OCI-M1 (cell line): ENCODE measurements around the gene SMIM35.
"Not testable (repeated sequence)": the region's sequence is repeated elsewhere in the genome, so short reads cannot be mapped to it uniquely, and the experiment has no call there.

Experiments used
- DNase-seq: peaks from one replicate; lab custom pipeline; 2025; lab: John Stamatoyannopoulos, UW

Gene SMIM35

GRCh38 chr11:117983163-117983475 is 103.6 kb downstream of the SMIM35 start:
- no peak for DNase-seq

- DNase-seq: no peak
These were observed 106.0 kb downstream of the SMIM35 start for GRCh38 chr11:117980720-117981119.

DNA sequence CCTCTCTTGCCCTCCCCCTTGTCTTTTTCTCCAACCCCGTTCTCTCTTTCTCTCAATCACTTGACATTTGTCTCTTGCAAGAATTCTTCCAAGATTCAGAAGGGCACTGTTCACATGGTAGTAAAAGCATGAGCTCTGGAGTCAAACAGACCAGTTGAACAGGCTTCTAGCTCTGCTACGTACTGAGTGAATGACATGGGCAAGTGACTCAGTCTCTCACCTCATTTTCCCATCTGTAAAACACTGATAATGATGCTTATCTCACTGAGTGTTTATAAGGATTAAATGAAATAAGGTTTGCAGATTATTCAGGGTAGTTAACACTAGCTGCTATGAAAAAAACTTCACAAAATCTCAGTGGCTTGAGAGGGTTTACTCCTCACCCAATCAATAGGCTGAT is 106.5 kb downstream of the SMIM35 start:
- peak; percentile 43 for DNase-seq

- DNase-seq: no peak
These were observed 107.1 kb downstream of the SMIM35 start for GRCh38 chr11:117979481-117980211.

GRCh38 chr11:117978991-117979390 is 107.8 kb downstream of the SMIM35 start:
- DNase-seq: peak; percentile 32

- not testable (repeated sequence) for DNase-seq
These were observed 108.4 kb downstream of the SMIM35 start for GRCh38 chr11:117978291-117978910.

DNA sequence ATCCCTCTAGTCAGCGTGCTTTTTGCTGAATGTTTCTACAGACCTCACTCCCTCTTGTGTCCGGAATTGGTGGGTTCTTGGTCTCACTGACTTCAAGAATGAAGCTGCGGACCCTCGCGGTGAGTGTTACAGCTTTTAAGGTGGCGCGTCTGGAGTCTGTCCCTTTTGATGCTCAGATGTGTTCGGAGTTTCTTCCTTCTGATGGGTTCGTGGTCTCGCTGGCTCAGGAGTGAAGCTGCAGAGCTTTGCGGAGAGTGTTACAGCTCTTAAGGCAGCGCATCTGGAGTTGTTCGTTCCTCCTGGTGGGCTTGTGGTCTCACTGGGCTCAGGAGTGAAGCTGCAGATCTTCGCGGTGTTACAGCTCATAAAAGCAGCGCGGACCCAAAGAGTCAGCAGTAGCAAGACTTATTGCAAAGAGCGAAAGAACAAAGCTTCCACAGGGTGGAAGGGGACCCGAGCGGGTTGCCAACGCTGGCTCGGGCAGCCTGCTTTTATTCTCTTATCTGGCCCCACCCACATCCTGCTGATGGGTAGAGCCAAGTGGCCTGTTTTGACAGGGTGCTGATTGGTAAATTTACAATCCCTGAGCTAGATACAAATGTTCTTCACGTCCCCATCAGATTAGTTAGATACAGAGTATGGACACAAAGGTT is 109.0 kb downstream of the SMIM35 start:
- not testable (repeated sequence) for DNase-seq

DNA sequence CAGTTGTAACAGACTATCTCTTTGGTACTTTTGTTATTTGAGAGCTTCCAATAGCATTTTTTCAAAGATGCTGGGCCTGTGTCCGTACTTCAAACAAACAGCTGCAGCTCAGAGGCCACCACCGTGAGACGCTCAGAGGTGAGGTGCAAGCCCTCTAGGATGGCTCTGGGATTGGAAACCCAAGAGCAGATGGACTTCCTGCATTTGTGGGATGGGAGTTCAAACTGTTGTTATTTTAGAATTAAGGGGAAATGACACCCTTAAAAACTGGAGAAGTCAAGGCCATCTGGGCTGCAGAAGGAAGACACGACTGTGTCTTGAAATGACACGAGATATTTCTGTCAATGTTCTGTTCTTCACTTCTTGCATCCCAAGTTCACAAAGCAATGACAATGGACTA is 109.7 kb downstream of the SMIM35 start:
- DNase-seq: no peak

DNA sequence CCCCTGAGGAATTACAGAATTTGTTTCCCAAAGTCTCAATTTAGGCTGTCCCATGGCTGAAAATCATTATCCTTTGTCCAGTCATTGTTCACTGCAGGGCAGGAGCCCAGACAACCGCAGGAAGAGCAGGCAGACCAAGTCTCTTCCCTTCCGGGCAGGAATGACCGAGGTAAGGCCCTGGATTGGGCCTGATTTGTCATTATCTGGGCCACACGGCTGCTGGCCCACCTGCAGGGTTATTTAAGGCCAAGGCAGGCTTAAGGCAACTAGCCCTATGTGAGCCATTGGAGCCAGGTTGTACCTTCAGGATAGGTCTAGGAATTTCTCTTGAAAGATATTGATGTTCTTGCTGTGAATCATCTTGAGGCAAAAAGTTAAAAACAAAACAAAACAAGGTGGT is 110.3 kb downstream of the SMIM35 start:
- DNase-seq: no peak

DNA sequence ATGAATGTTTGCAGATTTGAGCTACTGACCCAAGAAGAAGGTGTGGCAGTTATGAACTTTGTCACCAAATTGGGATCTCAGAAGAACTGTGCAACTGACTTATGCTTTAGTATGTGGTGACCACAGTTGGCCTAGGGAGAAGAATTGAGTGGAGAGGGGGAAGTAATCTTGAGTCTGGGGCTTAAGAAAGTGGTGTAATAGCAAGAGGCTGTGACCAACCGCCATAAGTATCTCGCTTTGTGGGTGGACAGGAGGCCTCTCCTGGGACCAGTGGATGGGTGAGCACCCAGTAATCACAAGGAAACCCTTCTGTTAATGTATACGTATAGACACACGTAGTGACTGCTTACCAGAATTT is 113.3 kb downstream of the SMIM35 start:
- peak; percentile 43 for DNase-seq

DNA sequence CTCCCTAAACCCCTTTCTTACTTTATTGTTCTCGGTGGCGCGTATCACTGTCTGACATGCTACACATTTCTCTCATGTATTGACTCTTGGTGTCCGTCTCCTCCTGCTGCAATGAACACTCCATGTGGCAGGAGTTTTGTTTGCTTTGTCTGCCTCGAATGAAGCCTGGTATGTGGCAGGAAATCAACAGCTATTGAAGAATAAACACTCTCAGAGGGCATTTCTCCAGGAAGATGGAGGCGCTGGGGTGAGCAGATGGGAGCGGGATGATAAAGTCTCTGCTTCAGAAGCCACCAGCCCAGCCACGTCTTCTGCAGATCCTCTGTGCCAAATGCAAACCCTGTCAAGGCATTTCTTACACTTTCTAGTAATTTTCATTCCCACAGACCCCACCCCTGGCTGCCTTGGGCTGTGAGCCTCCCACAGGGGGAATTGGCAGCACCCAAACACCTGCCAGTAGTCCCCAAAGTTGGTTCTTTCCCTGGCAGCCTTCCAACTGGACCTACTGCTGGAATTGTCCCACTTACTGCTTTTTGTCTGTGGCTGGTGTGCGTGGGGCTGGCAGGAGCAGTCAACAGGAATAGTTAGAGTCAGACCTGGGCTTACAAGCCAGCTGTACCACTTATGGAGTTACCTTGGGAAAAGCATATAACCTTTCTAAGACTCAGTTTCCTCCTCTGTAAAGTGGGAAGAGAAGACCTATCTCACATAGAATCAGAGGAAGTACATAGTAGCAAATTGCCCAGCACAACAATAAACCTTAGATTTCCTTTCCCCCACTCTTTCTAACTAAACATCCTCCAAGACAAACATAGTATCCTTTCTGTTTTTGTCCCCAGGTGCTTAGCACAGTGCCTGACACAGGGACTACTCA is 113.9 kb downstream of the SMIM35 start:
- DNase-seq: no peak

GRCh38 chr11:117972044-117972443 is 114.7 kb downstream of the SMIM35 start:
- DNase-seq: no peak

DNA sequence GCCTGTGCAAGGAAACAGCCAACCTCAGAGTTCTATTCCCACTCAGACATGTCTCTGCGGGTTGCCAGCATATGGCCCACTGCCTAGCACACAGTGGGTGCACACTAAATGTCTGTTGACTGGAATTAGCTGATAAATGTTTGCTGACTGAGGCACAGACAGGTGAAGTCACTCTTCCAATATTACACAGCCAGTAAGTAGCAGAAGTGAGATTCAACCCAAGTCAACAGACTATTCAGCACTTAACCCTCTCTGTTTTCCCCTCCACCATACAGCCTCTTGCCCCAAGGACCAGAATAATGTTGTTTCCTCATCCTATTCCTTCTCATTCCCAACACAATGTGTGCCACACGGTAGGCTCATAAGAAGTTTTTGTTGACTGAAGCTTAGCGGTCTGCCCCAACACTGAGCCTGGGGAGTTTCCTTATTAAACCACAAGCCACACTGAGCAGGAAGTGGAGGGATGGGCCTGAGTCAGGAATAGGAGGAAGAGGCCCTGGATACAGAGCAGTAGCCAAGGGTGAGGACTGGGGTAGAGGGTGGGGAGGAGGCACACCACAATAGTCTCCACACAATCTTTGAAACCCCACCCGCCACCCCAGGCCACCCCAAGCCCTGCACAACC is 116.3 kb downstream of the SMIM35 start:
- DNase-seq: peak; percentile 73

- no peak for DNase-seq
These were observed 117.4 kb downstream of the SMIM35 start for GRCh38 chr11:117969160-117969991.

DNA sequence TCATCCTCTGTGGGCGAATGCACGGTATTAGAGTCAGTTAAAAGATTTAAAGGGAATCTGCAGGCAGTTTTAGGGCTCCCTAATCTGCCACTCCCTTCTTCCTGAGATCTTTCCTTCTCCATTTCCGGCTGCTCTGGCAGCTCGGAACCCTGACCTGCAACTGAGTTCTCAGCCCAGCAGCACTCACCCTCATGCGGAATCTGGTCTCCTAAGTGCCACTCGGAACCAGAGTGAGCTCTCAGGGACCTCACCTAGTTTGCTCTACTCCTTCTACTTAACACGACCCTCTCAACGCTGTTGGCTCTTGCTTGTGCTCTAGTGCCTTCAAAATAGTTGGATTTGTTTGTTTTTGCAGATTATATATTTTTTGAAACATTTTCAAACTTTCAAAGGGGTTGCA is 119.9 kb downstream of the SMIM35 start:
- DNase-seq: no peak

DNA sequence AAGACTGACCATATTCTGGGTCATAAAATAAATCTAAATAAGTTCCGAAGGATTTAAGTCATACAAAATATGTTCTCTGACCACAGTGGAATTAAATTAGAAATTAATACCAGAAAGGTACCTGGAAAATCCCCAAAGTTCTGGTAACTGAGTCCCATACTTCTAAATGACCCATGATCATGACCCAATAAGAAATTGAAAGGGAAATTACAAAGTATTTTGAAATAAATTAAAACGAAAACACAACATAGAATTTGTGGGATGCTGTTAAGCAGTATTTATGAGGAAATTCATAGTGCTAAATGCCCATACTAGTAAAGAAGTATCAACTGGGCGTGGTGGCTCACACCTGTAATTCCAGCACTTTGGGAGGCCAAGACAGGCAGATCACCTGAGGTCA is 123.9 kb downstream of the SMIM35 start:
- DNase-seq: no peak

DNA sequence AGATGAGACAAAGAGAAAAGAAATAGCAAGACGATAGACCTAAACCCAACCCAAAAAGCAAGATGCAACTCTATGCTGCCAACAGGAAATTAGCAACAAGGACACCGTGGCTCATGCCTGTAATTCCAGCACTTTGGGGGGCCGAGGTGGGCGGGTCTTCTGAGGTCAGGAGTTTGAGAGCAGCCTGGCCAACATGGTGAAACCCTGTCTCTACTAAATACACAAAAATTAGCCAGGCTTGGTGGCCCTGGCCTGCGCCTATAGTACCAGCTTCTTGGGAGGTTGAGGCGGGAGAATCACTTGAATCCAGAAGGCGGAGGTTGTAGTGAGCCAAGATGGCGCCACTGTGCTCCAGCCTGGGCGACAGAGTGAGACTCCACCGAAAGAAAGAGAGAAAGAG is 124.9 kb downstream of the SMIM35 start:
- DNase-seq: no peak

- no peak for DNase-seq
These were observed 126.4 kb downstream of the SMIM35 start for GRCh38 chr11:117960406-117960805.

DNA sequence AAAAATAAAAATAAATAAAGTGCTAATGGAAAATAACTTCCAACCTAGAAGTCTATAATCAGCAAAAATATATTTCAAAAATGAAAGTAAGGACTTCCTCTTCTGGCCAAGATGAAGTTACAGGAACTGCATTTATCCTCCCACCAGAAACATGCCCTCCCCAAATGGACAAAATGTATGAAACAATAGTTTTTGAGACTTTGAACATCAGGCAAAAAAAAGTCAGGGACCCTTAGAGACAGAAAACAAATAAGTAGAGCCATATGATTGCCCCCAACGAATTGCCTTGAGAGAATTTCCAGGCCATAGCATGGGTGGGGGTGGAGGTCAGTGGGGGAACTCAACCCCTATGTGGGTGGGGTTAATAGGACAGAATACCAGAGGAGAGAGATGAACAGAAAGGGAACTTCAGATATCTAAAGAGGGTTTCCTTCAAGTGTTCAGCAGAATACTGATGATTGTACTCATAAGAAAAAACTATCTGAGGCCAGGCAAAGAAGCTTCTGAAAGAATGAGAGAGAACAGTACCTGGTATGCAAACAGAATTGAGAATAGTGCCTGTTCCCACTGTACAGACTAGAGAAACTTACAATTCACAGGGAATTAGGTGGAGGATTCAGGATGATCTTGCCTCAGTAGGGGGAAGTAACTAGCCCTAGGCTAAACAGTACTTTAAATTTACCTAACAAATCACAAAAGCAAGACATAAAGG is 127.2 kb downstream of the SMIM35 start:
- peak; percentile 90 for DNase-seq

DNA sequence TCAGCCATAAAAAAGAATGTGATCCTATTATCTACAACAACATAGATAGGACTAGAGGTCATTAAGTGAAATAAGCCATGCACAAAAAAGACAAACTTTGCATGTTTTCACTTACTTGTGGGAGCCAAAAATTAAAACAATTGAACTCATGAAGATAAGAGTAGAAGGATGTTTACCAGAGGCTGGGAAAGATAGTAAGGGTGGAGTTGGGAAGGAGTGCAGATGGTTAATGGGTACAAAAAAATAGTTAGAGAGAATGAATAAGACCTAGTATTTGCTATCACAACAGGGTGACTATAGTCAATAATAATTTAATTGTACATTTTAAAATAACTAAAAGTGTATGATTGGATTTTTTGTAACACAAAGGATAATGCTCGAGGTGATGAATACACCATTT is 127.8 kb downstream of the SMIM35 start:
- peak; percentile 32 for DNase-seq
